ENCODE results near the gene SOSTDC1.

- no peak for TF ChIP-seq HDGF (IDR thresholded peaks at IDR 0.05; ENCODE audit: borderline replicate concordance)
- TF ChIP-seq ELF4 (IDR thresholded peaks at IDR 0.05) = no peak
- no peak for TF ChIP-seq FOXA1 (IDR thresholded peaks at IDR 0.05)
Observed at GRCh38 chr7:16433568-16434122, 31.9 kb downstream of the SOSTDC1 start.

Measured in HEK293T (cell line).